SU-DHL-6 (cell line): ENCODE results near the gene PRX.

Experiments
- EZH2phosphoT487 ChIP-seq: fragments of 200-600 bp; sonication (generic), shearing (Covaris generic); conservative IDR thresholded peaks from 2 replicates; pipeline ENCODE4 v1.6.1; 2018; ENCODE audit warnings: mild to moderate bottlenecking, antibody characterized with exemption, low read length, moderate library complexity, mixed read lengths
- TF ChIP-seq, protein P1 (sequence below): fragments of 200-600 bp; sonication (generic); IDR thresholded peaks from one replicate; pipeline ENCODE4 v1.5.1; 2017; ENCODE audit warnings: antibody characterized with exemption, mild to moderate bottlenecking, low read length, moderate library complexity; ENCODE audit not compliant: insufficient read depth, poor library complexity, severe bottlenecking

DNA sequence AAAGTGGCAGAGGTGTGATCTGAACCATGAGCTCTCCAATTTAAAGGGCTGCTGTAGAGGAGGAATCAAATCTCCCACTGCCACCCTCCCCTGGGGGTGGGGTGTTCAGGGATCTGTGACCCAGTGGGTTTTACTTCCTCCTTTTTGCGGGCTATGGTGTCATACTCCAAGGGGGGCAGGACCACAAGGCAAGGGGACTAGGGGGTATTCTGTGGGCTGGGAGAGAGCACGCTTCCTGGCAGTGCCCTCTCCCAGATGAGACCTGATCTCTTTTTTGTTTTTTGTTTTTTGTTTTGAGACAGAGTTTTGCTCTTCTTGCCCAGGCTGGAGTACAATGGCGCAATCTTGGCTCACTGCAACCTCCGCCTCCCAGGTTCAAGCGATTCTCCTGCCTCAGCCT, 54.4 kb downstream of the PRX start:
- TF ChIP-seq, protein P1, sequence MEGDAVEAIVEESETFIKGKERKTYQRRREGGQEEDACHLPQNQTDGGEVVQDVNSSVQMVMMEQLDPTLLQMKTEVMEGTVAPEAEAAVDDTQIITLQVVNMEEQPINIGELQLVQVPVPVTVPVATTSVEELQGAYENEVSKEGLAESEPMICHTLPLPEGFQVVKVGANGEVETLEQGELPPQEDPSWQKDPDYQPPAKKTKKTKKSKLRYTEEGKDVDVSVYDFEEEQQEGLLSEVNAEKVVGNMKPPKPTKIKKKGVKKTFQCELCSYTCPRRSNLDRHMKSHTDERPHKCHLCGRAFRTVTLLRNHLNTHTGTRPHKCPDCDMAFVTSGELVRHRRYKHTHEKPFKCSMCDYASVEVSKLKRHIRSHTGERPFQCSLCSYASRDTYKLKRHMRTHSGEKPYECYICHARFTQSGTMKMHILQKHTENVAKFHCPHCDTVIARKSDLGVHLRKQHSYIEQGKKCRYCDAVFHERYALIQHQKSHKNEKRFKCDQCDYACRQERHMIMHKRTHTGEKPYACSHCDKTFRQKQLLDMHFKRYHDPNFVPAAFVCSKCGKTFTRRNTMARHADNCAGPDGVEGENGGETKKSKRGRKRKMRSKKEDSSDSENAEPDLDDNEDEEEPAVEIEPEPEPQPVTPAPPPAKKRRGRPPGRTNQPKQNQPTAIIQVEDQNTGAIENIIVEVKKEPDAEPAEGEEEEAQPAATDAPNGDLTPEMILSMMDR: no peak
- no peak for TF ChIP-seq EZH2phosphoT487
